Calu3 (cell line): ENCODE results near the gene AOC2. TPM values are rescaled to one million over a fixed set of nuclear protein-coding genes. Genes with fewer than 3 reads are reported as not detected.
"Not testable (repeated sequence)": the region's sequence is repeated elsewhere in the genome, so short reads cannot be mapped to it uniquely, and the experiment has no call there.

Source experiments
- BruUV-seq: library from RNA; stranded (reverse); fragments of 400-500 nt; replicated peaks from 2 replicates; lab custom pipeline; 2021; lab: Mats Ljungman, UMichigan
- CTCF ChIA-PET: fragments of 300-600 bp; sonication (Branson Sonifier 250); formaldehyde crosslinking; loops from one replicate; lab custom pipeline; 2022; ENCODE audit warnings: antibody characterized with exemption; lab: Charles Lee
- DNase-seq: peaks from one replicate; pipeline ENCODE4 v3.0.0; 2022
- H3K27ac Mint-ChIP-seq: one replicate; pipeline ENCODE4 v1.8.0; 2022; ENCODE audit warnings: mixed read lengths; ENCODE audit not compliant: unreplicated experiment
- H3K27me3 Mint-ChIP-seq: one replicate; pipeline ENCODE4 v1.8.0; 2022; ENCODE audit warnings: mixed read lengths; ENCODE audit not compliant: unreplicated experiment
- H3K36me3 Mint-ChIP-seq: one replicate; pipeline ENCODE4 v1.8.0; 2022; ENCODE audit warnings: mild to moderate bottlenecking, moderate library complexity, mixed read lengths; ENCODE audit not compliant: insufficient read depth, unreplicated experiment
- H3K4me1 Mint-ChIP-seq: one replicate; pipeline ENCODE4 v1.8.0; 2022; ENCODE audit warnings: mild to moderate bottlenecking, low read depth, mixed read lengths; ENCODE audit not compliant: unreplicated experiment
- H3K4me3 Mint-ChIP-seq: one replicate; pipeline ENCODE4 v1.8.0; 2022; ENCODE audit warnings: mild to moderate bottlenecking, low read depth, moderate library complexity, mixed read lengths; ENCODE audit not compliant: unreplicated experiment
- H3K9me3 Mint-ChIP-seq: one replicate; pipeline ENCODE4 v1.8.0; 2022; ENCODE audit warnings: low read depth, mixed read lengths; ENCODE audit not compliant: unreplicated experiment
- intact Hi-C: fragments of 100-400 bp; cut with micrococcal nuclease; formaldehyde crosslinking; loops from one replicate; pipeline ENCODE4 v1.10.0; 2022; ENCODE audit not compliant: unreplicated experiment
- total RNA-seq: library from RNA; stranded (reverse); gene quantifications from 2 replicates; pipeline ENCODE4 v1.2.3, GENCODE V29; 2022
- TF ChIP-seq, protein P1 (sequence below): fragments of 200-600 bp; IDR thresholded peaks from one replicate; pipeline ENCODE4 v1.8.0; 2022; ENCODE audit warnings: antibody characterized with exemption; ENCODE audit not compliant: unreplicated experiment

The AOC2 gene
- total RNA-seq, 1 experiment from 2014 or later: 10.5 TPM

DNA sequence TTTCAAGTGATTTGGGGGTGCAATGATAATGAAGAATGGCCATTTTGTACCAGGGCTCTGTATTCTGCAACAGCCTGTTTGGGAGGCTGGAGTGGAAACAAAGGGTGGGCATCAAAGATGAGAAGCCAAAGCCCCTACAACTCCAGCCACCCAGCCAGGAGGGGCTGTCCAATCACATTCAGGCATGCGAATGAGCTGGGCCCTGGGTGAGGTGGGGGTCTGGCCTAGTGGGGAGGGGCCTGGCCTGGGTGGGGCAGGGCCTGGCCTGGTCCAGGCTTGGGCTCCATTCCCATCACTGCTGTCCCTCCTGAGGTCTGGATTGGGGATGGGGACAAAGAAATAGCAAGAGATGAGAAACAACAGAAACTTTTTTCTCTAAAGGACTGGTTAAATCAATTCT is 13.0 kb downstream of the AOC2 start:
- Mint-ChIP-seq H3K27ac (no peak overlapping the region), H3K36me3 (no peaks in the 10 kb centered on the region), H3K4me1 (no peaks in the 10 kb centered on the region), H3K9me3 (peaks cover 3% of the 10 kb centered on the region), H3K4me3 (no peak overlapping the region), H3K27me3 (peaks cover 43% of the 10 kb centered on the region)
- TF ChIP-seq, protein P1, sequence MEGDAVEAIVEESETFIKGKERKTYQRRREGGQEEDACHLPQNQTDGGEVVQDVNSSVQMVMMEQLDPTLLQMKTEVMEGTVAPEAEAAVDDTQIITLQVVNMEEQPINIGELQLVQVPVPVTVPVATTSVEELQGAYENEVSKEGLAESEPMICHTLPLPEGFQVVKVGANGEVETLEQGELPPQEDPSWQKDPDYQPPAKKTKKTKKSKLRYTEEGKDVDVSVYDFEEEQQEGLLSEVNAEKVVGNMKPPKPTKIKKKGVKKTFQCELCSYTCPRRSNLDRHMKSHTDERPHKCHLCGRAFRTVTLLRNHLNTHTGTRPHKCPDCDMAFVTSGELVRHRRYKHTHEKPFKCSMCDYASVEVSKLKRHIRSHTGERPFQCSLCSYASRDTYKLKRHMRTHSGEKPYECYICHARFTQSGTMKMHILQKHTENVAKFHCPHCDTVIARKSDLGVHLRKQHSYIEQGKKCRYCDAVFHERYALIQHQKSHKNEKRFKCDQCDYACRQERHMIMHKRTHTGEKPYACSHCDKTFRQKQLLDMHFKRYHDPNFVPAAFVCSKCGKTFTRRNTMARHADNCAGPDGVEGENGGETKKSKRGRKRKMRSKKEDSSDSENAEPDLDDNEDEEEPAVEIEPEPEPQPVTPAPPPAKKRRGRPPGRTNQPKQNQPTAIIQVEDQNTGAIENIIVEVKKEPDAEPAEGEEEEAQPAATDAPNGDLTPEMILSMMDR: no peak
- intact Hi-C loops: loop anchor here (5.0 kb wide), 1 partner anchor 40 kb away; no protein-coding TSS in a partner anchor
- DNase-seq: no peak
- BruUV-seq: no TSS peak
- CTCF ChIA-PET: interaction anchor here (0.6 kb wide), 2 partner anchors 29 to 368 kb away, joined by 3 to 7 read pairs; no protein-coding TSS in a partner anchor

DNA sequence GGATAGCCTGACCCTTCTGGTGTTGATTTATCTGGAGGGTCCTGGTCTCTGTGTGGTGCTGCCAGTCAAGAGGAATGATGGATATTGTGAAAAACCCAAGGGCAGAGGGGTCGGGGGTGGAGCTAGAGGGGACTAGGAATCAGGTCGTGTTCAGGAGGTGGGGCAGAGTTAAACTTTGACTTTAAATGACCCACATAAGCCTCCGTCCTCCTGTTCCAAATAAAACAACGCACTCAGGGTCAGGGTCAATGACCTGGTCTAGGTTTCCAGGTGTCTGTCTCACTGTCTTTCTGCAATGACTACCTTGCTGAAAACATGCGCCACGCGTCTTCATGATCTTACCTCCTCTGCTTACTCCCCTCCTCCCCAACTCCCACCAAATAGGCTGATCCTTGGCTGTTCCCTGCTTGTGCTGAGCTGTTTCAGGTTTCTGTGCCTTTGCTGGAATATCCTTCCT is 21.3 kb downstream of the AOC2 start:
- peaks cover 3% of the 10 kb centered on the region for H3K9me3 Mint-ChIP-seq
- no peaks in the 10 kb centered on the region for H3K36me3 Mint-ChIP-seq
- H3K27ac Mint-ChIP-seq: no peak overlapping the region
- H3K4me1 Mint-ChIP-seq: peaks cover 9% of the 10 kb centered on the region
- intact Hi-C loops: no loop called here
- DNase-seq: no peak
- CTCF ChIA-PET: no interaction called here
- peaks cover 49% of the 10 kb centered on the region for H3K27me3 Mint-ChIP-seq
- TF ChIP-seq, protein P1: no peak
- BruUV-seq: no TSS peak
- no peak overlapping the region for H3K4me3 Mint-ChIP-seq

DNA sequence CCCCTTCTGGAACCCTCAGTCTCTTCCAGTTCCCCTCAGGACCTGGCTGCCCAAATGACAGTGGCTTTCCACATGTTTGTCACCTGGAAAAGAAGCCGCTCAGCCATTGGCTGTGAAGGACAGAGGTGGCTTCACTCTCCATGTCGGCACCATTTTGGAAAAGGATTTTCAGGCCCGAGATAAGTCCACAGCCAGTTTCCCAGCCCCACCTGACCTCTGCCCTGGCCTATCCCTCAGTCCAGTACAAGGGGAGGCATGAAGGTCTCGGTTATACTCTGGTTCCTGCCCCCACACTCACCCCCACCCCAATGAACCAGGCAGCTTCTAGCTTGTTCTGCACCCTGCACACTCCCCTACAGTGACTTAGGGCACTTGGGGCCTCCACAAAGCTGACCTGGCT is 21.8 kb downstream of the AOC2 start:
- TF ChIP-seq, protein P1: no peak
- CTCF ChIA-PET: interaction anchor here (0.6 to 0.7 kb wide), 2 partner anchors 12 to 79 kb away, joined by 4 read pairs; no protein-coding TSS in a partner anchor
- H3K4me1 Mint-ChIP-seq: peaks cover 9% of the 10 kb centered on the region
- no peak for DNase-seq
- H3K4me3 Mint-ChIP-seq: no peak overlapping the region
- intact Hi-C loops: no loop called here
- H3K27ac Mint-ChIP-seq: no peak overlapping the region
- peaks cover 48% of the 10 kb centered on the region for H3K27me3 Mint-ChIP-seq
- no TSS peak for BruUV-seq
- H3K36me3 Mint-ChIP-seq: no peaks in the 10 kb centered on the region
- peaks cover 3% of the 10 kb centered on the region for H3K9me3 Mint-ChIP-seq

DNA sequence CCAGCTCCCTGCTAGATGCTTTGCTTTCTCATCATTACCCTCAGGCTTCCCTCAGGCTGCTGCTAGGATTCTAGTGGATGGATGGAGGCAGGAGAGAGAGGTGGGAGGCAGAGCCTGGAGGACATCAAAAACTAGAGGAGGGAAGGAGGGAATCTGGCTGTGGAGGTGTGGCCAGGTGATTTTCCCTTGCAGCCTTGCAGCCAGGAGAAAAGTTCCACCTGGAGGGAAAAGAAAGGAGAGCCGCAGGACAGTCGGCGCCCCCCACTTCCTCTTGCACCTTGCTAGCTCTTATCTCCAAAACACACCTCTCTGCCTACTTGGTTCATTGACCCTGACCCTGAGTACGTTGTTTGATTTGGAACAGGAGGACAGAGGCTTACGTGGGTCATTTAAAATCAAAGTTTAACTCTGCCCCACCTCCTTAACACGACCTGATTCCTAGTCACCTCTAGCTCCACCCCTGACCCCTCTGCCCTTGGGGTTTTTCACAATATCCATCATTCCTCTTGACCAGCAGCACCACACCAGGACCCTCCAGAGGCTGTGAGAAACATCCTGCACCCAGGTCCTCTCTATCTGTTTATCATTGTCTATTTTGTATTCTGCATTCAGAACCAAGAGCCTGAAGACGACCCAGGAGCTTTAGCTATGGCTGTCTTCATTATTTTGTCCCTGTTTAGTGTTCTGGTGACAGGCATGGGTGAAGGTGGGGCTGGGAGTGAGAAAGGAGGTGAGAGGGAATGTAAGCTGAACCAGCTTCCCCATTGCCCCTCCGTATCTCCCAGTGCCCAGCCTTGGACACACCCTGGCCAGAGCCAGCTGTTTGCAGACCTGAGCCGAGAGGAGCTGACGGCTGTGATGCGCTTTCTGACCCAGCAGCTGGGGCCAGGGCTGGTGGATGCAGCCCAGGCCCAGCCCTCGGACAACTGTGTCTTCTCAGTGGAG is 22.5 kb downstream of the AOC2 start:
- TF ChIP-seq, protein P1: no peak
- CTCF ChIA-PET: interaction anchor here (0.6 to 0.7 kb wide), 2 partner anchors 12 to 78 kb away, joined by 4 read pairs; no protein-coding TSS in a partner anchor
- H3K4me1 Mint-ChIP-seq: peaks cover 9% of the 10 kb centered on the region
- peaks cover 48% of the 10 kb centered on the region for H3K27me3 Mint-ChIP-seq
- H3K27ac Mint-ChIP-seq: no peak overlapping the region
- H3K4me3 Mint-ChIP-seq: no peak overlapping the region
- H3K9me3 Mint-ChIP-seq: peaks cover 7% of the 10 kb centered on the region
- no peaks in the 10 kb centered on the region for H3K36me3 Mint-ChIP-seq
- intact Hi-C loops: no loop called here
- no peak for DNase-seq
- BruUV-seq: no TSS peak

DNA sequence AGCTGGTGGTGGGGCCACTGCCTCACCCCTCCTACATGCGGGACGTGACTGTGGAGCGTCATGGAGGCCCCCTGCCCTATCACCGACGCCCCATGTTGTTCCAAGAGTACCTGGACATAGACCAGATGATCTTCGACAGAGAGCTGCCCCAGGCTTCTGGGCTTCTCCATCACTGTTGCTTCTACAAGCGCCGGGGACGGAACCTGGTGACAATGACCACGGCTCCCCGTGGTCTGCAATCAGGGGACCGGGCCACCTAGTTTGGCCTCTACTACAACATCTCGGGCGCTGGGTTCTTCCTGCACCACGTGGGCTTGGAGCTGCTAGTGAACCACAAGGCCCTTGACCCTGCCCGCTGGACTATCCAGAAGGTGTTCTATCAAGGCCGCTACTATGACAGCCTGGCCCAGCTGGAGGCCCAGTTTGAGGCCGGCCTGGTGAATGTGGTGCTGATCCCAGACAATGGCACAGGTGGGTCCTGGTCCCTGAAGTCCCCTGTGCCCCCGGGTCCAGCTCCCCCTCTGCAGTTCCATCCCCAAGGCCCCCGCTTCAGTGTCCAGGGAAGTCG is 23.4 kb downstream of the AOC2 start:
- H3K9me3 Mint-ChIP-seq, H3K4me1 Mint-ChIP-seq, BruUV-seq, H3K36me3 Mint-ChIP-seq, CTCF ChIA-PET, intact Hi-C loops, DNase-seq, H3K27ac Mint-ChIP-seq, H3K4me3 Mint-ChIP-seq: not testable (repeated sequence)
- peaks cover 56% of the 10 kb centered on the region for H3K27me3 Mint-ChIP-seq
